Esophagus muscularis mucosa (tissue), 4 donors: Measurements from ENCODE around the gene ACE. TPM values are rescaled to one million over a fixed set of nuclear protein-coding genes. Genes with fewer than 3 reads are reported as not detected.
A peak's percentile ranks its signal among the peaks of the same experiment; 100 is the strongest.

Experiments
- DNase-seq: peaks from one replicate; pipeline ENCODE4 v3.0.0-alpha.2; 2017; ENCODE audit errors: extremely low spot score
- H3K27ac ChIP-seq, 4 donors: fragments of 200-600 bp; sonication (generic); replicated peaks in 1 of 4; 1 replicate in 3 of 4; 2 replicates in 1 of 4; pipeline ENCODE4 v1.5.1; 2016 to 2019; ENCODE audit warnings: mild to moderate bottlenecking in 1 of 4
- H3K27me3 ChIP-seq, 4 donors: fragments of 200-600 bp; sonication (generic); one replicate each; pipeline versions ENCODE4 v1.5.1 to v1.6.0; 2016 to 2019
- H3K36me3 ChIP-seq, 4 donors: fragments of 200-600 bp; sonication (generic); one replicate each; pipeline ENCODE4 v1.5.1; 2016 to 2019
- H3K4me1 ChIP-seq, 4 donors: fragments of 200-600 bp; sonication (generic); one replicate each; pipeline ENCODE4 v1.5.1; 2016 to 2019
- H3K4me3 ChIP-seq, 4 donors: fragments of 200-600 bp; sonication (generic); 1 replicate in 2 of 4; 2 replicates in 2 of 4; pipeline ENCODE4 v1.5.1; 2016 to 2019; ENCODE audit warnings: mild to moderate bottlenecking in 4 of 4, moderate library complexity in 1 of 4
- H3K9me3 ChIP-seq, 4 donors: fragments of 200-600 bp; sonication (generic); 1 replicate in 3 of 4; 2 replicates in 1 of 4; pipeline ENCODE4 v1.5.1; 2016 to 2019
- CTCF ChIP-seq, 3 experiments: fragments of 200-600 bp in 2 of 3; fragments of 450-650 bp in 1 of 3; sonication (generic) in 2 of 3; IDR thresholded peaks; one replicate each; pipeline ENCODE4 v1.5.1; 2017 to 2019; ENCODE audit warnings: antibody characterized with exemption in 3 of 3, mild to moderate bottlenecking in 2 of 3, moderate library complexity in 1 of 3
- EP300 ChIP-seq: sonication (generic); formaldehyde crosslinking; IDR thresholded peaks from one replicate; pipeline ENCODE4 v1.6.1; 2017; ENCODE audit warnings: antibody characterized with exemption
- POLR2A ChIP-seq: fragments of 450-650 bp; IDR thresholded peaks from one replicate; pipeline ENCODE4 v1.6.1; 2017; ENCODE audit warnings: antibody characterized with exemption, moderate library complexity, mild to moderate bottlenecking, low read depth
- POLR2AphosphoS5 ChIP-seq, 2 donors: sonication (generic); formaldehyde crosslinking; IDR thresholded peaks; one replicate each; pipeline ENCODE4 v1.6.1; 2017; ENCODE audit warnings: antibody characterized with exemption in 2 of 2
- WGBS: methylation state at CpG from one replicate; pipeline ENCODE4 v1.1.5; 2018; 5-methylcytosine and 5-hydroxymethylcytosine counted together
- intact Hi-C: fragments of 100-400 bp; cut with DNase I; formaldehyde crosslinking; loops from one replicate; pipeline ENCODE4 v1.15.1; 2023
- total RNA-seq, 4 donors: library from RNA; depleted of rRNA; stranded (reverse); fragments of >200 nt; gene quantifications; one replicate each; pipeline versions ENCODE4 v1.1.0 to v1.2.1, GENCODE V29; 2016

The ACE gene
- total RNA-seq, 4 donors from 2014 or later = 2.5 to 9.6 (median 4.9) TPM

GRCh38 chr17:63475491-63476412 is 1.1 kb upstream of the ACE start:
- WGBS = 74% methylated on average over 24 of the region's 28 CpGs
- DNase-seq = no peak
- H3K4me3 ChIP-seq = peak overlapping the region in 3 of 4 donors; percentile 60 to 66 (median 64)

GRCh38 chr17:63476459-63476853 is 405 bp upstream of the ACE start:
- H3K36me3 ChIP-seq = no peaks in the 10 kb centered on the region
- H3K27me3 ChIP-seq = peaks cover 0 to 61% (median 22%) of the 10 kb centered on the region in 4 donors
- H3K4me3 ChIP-seq = peak overlapping the region; percentile 60 to 72 (median 65)
- no CpG with 5 or more reads among the region's 36 CpGs for WGBS
- H3K9me3 ChIP-seq = no peaks in the 10 kb centered on the region
- DNase-seq = no peak
- peaks cover 33 to 49% (median 43%) of the 10 kb centered on the region in 4 donors for H3K4me1 ChIP-seq
- H3K27ac ChIP-seq = peak overlapping the region; percentile 13 to 41 (median 21)
- intact Hi-C loops = loop anchor here (5.0 kb wide), 1 partner anchor 39 kb away; no protein-coding TSS in a partner anchor
- TF ChIP-seq POLR2A (no peak), EP300 (no peak), CTCF (IDR thresholded peaks at IDR 0.05) (no peak), POLR2AphosphoS5 (IDR thresholded peaks at IDR 0.05) (no peak)

More at GRCh38 chr17:63475491-63476412, 1.1 kb upstream of the ACE start:
- no peaks in the 10 kb centered on the region for H3K9me3 ChIP-seq
- intact Hi-C loops = loop anchor here (5.0 kb wide), 1 partner anchor 38 kb away; no protein-coding TSS in a partner anchor
- H3K4me1 ChIP-seq = peaks cover 33 to 49% (median 43%) of the 10 kb centered on the region in 4 donors
- no peaks in the 10 kb centered on the region for H3K36me3 ChIP-seq
- H3K27ac ChIP-seq = peak overlapping the region in 2 of 4 donors; percentile 13 to 23
- peaks cover 0 to 54% (median 21%) of the 10 kb centered on the region in 4 donors for H3K27me3 ChIP-seq
- TF ChIP-seq CTCF (IDR thresholded peaks at IDR 0.05) (no peak), EP300 (no peak), POLR2A (no peak), POLR2AphosphoS5 (IDR thresholded peaks at IDR 0.05) (no peak)

GRCh38 chr17:63477480-63478440 is 899 bp downstream of the ACE start:
- 12% methylated on average over 18 of the region's 44 CpGs for WGBS
- no peaks in the 10 kb centered on the region for H3K9me3 ChIP-seq
- H3K4me3 ChIP-seq = peak overlapping the region; percentile 60 to 72 (median 65)
- H3K36me3 ChIP-seq = peaks cover 0 to 3% (median 0%) of the 10 kb centered on the region in 4 donors
- intact Hi-C loops = loop anchor here (5.0 kb wide), 1 partner anchor 40 kb away; no protein-coding TSS in a partner anchor
- no peak for DNase-seq
- peaks cover 0 to 72% (median 22%) of the 10 kb centered on the region in 4 donors for H3K27me3 ChIP-seq
- peaks cover 33 to 49% (median 43%) of the 10 kb centered on the region in 4 donors for H3K4me1 ChIP-seq
- TF ChIP-seq POLR2AphosphoS5 (IDR thresholded peaks at IDR 0.05) (no peak), EP300 (no peak), CTCF (IDR thresholded peaks at IDR 0.05) (no peak), POLR2A (no peak)
- H3K27ac ChIP-seq = peak overlapping the region in 2 of 4 donors; percentile 23 to 25

GRCh38 chr17:63478814-63479494 is 2.1 kb downstream of the ACE start:
- no peak overlapping the region for H3K4me3 ChIP-seq
- no peaks in the 10 kb centered on the region for H3K9me3 ChIP-seq
- H3K4me1 ChIP-seq = peaks cover 33 to 47% (median 42%) of the 10 kb centered on the region in 4 donors
- H3K27me3 ChIP-seq = peaks cover 0 to 72% (median 22%) of the 10 kb centered on the region in 4 donors
- intact Hi-C loops = loop anchor here (5.0 kb wide), 1 partner anchor 42 kb away; no protein-coding TSS in a partner anchor
- no peak overlapping the region for H3K27ac ChIP-seq
- WGBS = 75% methylated on average over 10 of the region's 16 CpGs
- peaks cover 0 to 5% (median 0%) of the 10 kb centered on the region in 4 donors for H3K36me3 ChIP-seq
- DNase-seq = no peak
- TF ChIP-seq POLR2A (no peak), POLR2AphosphoS5 (IDR thresholded peaks at IDR 0.05) (peak in 1 of 2 donors; percentile 15), EP300 (no peak), CTCF (IDR thresholded peaks at IDR 0.05) (peak; percentile 53 to 66 (median 53))
